ENCODE results near the gene FOXE1.

The FOXE1 gene

GRCh38 chr9:97853056-97853843, at the start of gene FOXE1:
Gene FOXE1, plus strand, starts transcription at chr9:97853226. Its CDS starts 689 bp downstream, at chr9:97853915.
- no peak for DNase-seq

- no peak for DNase-seq
Observed at GRCh38 chr9:97804059-97804365, 49.0 kb upstream of the FOXE1 start.

GRCh38 chr9:97806721-97807120, 46.3 kb upstream of the FOXE1 start:
- DNase-seq, result no peak

- DNase-seq, result no peak
Observed at GRCh38 chr9:97807681-97808080, 45.3 kb upstream of the FOXE1 start.

GRCh38 chr9:97808415-97808814, 44.6 kb upstream of the FOXE1 start:
- DNase-seq, result no peak

- DNase-seq, result no peak
Observed at GRCh38 chr9:97808972-97809371, 44.1 kb upstream of the FOXE1 start.

- no peak for DNase-seq
Observed at GRCh38 chr9:97809666-97810344, 43.2 kb upstream of the FOXE1 start.

GRCh38 chr9:97811533-97812246, 41.3 kb upstream of the FOXE1 start:
- DNase-seq, result no peak

GRCh38 chr9:97812247-97812543, 40.8 kb upstream of the FOXE1 start:
- no peak for DNase-seq

GRCh38 chr9:97813072-97813471, 40.0 kb upstream of the FOXE1 start:
- DNase-seq, result no peak

GRCh38 chr9:97819735-97820134, 33.3 kb upstream of the FOXE1 start:
- no peak for DNase-seq

GRCh38 chr9:97820373-97820772, 32.7 kb upstream of the FOXE1 start:
- no peak for DNase-seq

GRCh38 chr9:97830884-97831829, 21.9 kb upstream of the FOXE1 start:
- no peak for DNase-seq

GRCh38 chr9:97831843-97832636, 21.0 kb upstream of the FOXE1 start:
- no peak for DNase-seq

GRCh38 chr9:97840521-97840920, 12.5 kb upstream of the FOXE1 start:
- DNase-seq, result no peak

- no peak for DNase-seq
Observed at GRCh38 chr9:97842960-97843359, 10.1 kb upstream of the FOXE1 start.

GRCh38 chr9:97845130-97845529, 7.9 kb upstream of the FOXE1 start:
- no peak for DNase-seq

- no peak for DNase-seq
Observed at GRCh38 chr9:97845763-97846162, 7.3 kb upstream of the FOXE1 start.

GRCh38 chr9:97846347-97846746, 6.7 kb upstream of the FOXE1 start:
- DNase-seq, result no peak

GRCh38 chr9:97847474-97848214, 5.4 kb upstream of the FOXE1 start:
- DNase-seq, result no peak

- no peak for DNase-seq
Observed at GRCh38 chr9:97848215-97848479, 4.9 kb upstream of the FOXE1 start.
